Endothelial cell of umbilical vein (primary cell): ENCODE results near the gene PGS1. TPM values are rescaled to one million over a fixed set of nuclear protein-coding genes. Genes with fewer than 3 reads are reported as not detected.

ENCODE experiments used
- BruUV-seq: library from RNA; stranded (reverse); fragments of 400-500 nt; replicated peaks from 2 replicates; lab custom pipeline; 2021; lab: Mats Ljungman, UMichigan
- CTCF ChIA-PET: fragments of 300-600, 350-600 bp; sonication (Branson Sonifier 250); formaldehyde crosslinking; loops from one replicate; lab custom pipeline; 2021; ENCODE audit warnings: antibody characterized with exemption, inconsistent platforms; lab: Charles Lee
- POLR2A ChIA-PET: fragments of 300-600, 350-600 bp; sonication (Branson Sonifier 250); formaldehyde crosslinking; loops from one replicate; lab custom pipeline; 2021; ENCODE audit warnings: antibody characterized with exemption, inconsistent platforms; lab: Charles Lee
- DNase-seq: peaks from one replicate; pipeline ENCODE4 v3.0.0-alpha.2; 2011; ENCODE audit warnings: low read depth, low spot score
- FAIRE-seq: peaks from 2 replicates; lab custom pipeline; 2011; peaks lifted over from hg19 to GRCh38; lab: Jason Lieb, UNC
- H2AFZ ChIP-seq: 2 replicates; pipeline ENCODE4 v1.6.0; 2012; ENCODE audit warnings: low read depth, low read length, control low read depth, inconsistent platforms
- H3K27ac ChIP-seq: 2 replicates; pipeline ENCODE4 v1.5.1; 2011; ENCODE audit warnings: low read depth, mild to moderate bottlenecking, control low read depth, low read length, moderate library complexity; ENCODE audit not compliant: insufficient read depth
- H3K27me3 ChIP-seq, 2 experiments: 2 replicates each; pipeline versions ENCODE4 v1.6.0 to v1.6.1; 2011; ENCODE audit warnings: low read length in 2 of 2, mixed read lengths in 1 of 2; ENCODE audit not compliant: control insufficient read depth in 2 of 2, insufficient read depth in 2 of 2
- H3K36me3 ChIP-seq, 2 experiments: 2 replicates in 1 of 2; 3 replicates in 1 of 2; pipeline ENCODE4 v1.5.1; 2011; ENCODE audit warnings: low read length in 2 of 2, mild to moderate bottlenecking in 1 of 2, moderate library complexity in 1 of 2; ENCODE audit not compliant: control insufficient read depth in 2 of 2, insufficient read depth in 2 of 2; ENCODE audit errors: extremely low read depth in 1 of 2
- H3K4me1 ChIP-seq: 3 replicates; pipeline ENCODE4 v1.5.1; 2011; ENCODE audit warnings: mild to moderate bottlenecking, low read length; ENCODE audit not compliant: control insufficient read depth, insufficient read depth; ENCODE audit errors: extremely low read depth
- H3K4me2 ChIP-seq: 2 replicates; pipeline ENCODE4 v1.6.1; 2011; ENCODE audit warnings: low read length, control low read depth, mixed read lengths; ENCODE audit not compliant: insufficient read depth
- H3K4me3 ChIP-seq, 3 experiments: fragments of 200-600 bp in 1 of 3; sonication (generic), shearing (Covaris generic) in 1 of 3; replicated peaks in 1 of 3; 2 replicates each; pipeline ENCODE4 v1.5.1; 2011 to 2016; ENCODE audit warnings: control low read depth in 3 of 3, low read length in 3 of 3, mild to moderate bottlenecking in 2 of 3, inconsistent platforms in 1 of 3, low read depth in 1 of 3, moderate library complexity in 1 of 3; ENCODE audit not compliant: insufficient read depth in 1 of 3
- H3K79me2 ChIP-seq: 2 replicates; pipeline ENCODE4 v1.6.0; 2012; ENCODE audit warnings: low read length, inconsistent platforms; ENCODE audit not compliant: control insufficient read depth, insufficient read depth
- H3K9ac ChIP-seq: replicated peaks from 2 replicates; pipeline ENCODE3; 2011; ENCODE audit warnings: low read length, control low read depth; ENCODE audit not compliant: insufficient read depth; ENCODE audit errors: extremely low read depth
- H3K9me1 ChIP-seq: replicated peaks from 3 replicates; pipeline ENCODE4 v1.6.0; 2011; ENCODE audit warnings: mild to moderate bottlenecking, low read length; ENCODE audit not compliant: control insufficient read depth, insufficient read depth; ENCODE audit errors: extremely low read depth
- H3K9me3 ChIP-seq: replicated peaks from 2 replicates; pipeline ENCODE4 v1.5.1; 2012; ENCODE audit warnings: low read length, inconsistent platforms; ENCODE audit not compliant: control insufficient read depth, insufficient read depth
- H4K20me1 ChIP-seq: replicated peaks from 2 replicates; pipeline ENCODE3; 2011; ENCODE audit warnings: mild to moderate bottlenecking, low read length; ENCODE audit not compliant: control insufficient read depth, insufficient read depth; ENCODE audit errors: extremely low read depth
- CTCF ChIP-seq, 2 donors: IDR thresholded peaks; 1 replicate in 1 of 2; 2 replicates in 1 of 2; pipeline ENCODE4 v1.5.1; 2011; ENCODE audit warnings: low read length in 2 of 2, mild to moderate bottlenecking in 2 of 2, moderate library complexity in 2 of 2, control low read depth in 1 of 2, inconsistent platforms in 1 of 2, low read depth in 1 of 2; ENCODE audit not compliant: insufficient read depth in 1 of 2; ENCODE audit errors: extremely low read depth in 1 of 2
- EZH2 ChIP-seq: IDR thresholded peaks from 2 replicates; pipeline ENCODE4 v1.6.1; 2012; ENCODE audit warnings: borderline replicate concordance, low read depth, mild to moderate bottlenecking, moderate library complexity, low read length, inconsistent platforms; ENCODE audit not compliant: severe bottlenecking
- FOS ChIP-seq: IDR thresholded peaks from 2 replicates; pipeline ENCODE4 v1.6.1; 2011; ENCODE audit warnings: mild to moderate bottlenecking, low read length, moderate library complexity, borderline replicate concordance; ENCODE audit not compliant: insufficient read depth
- GATA2 ChIP-seq: IDR thresholded peaks from 2 replicates; pipeline ENCODE4 v1.7.0; 2011; ENCODE audit warnings: low read depth, mild to moderate bottlenecking, moderate library complexity, mixed read lengths, low read length; ENCODE audit not compliant: insufficient read length, insufficient read depth
- JUN ChIP-seq: IDR thresholded peaks from 2 replicates; pipeline ENCODE4 v1.6.1; 2011; ENCODE audit warnings: borderline replicate concordance, low read depth; ENCODE audit not compliant: insufficient read length, insufficient read depth
- MAX ChIP-seq: IDR thresholded peaks from 2 replicates; pipeline ENCODE4 v1.6.1; 2011; ENCODE audit not compliant: insufficient read depth, insufficient read length
- MYC ChIP-seq: IDR thresholded peaks from one replicate; pipeline ENCODE4 v1.6.1; 2011; ENCODE audit warnings: mild to moderate bottlenecking, low read depth, low read length
- POLR2A ChIP-seq: IDR thresholded peaks from 2 replicates; pipeline ENCODE4 v1.6.1; 2012; ENCODE audit warnings: low read depth, mild to moderate bottlenecking, control low read depth, low read length
- POLR2AphosphoS5 ChIP-seq: IDR thresholded peaks from 2 replicates; pipeline ENCODE4 v1.6.1; 2012; ENCODE audit warnings: low read depth, mild to moderate bottlenecking, control low read depth, low read length, moderate library complexity; ENCODE audit not compliant: insufficient read depth
- dilution Hi-C: fragments of 300-500 bp; cut with MboI; formaldehyde crosslinking; loops from one replicate; pipeline ENCODE4 v1.15.0; 2019; ENCODE audit warnings: low sequenced_read_pairs; ENCODE audit not compliant: extremely low pct_ligation_motif_present
- intact Hi-C: fragments of 100-400 bp; cut with micrococcal nuclease; formaldehyde crosslinking; loops from one replicate; pipeline ENCODE4 v1.10.0; 2022
- polyA plus RNA-seq, 4 experiments: library from polyadenylated mRNA; depleted of rRNA in 3 of 4; stranded (reverse) in 3 of 4; unstranded in 1 of 4; fragments of >200 nt; gene quantifications; 2 replicates each; pipeline versions ENCODE4 v1.2.1 to v1.2.3, GENCODE V29; 2011 to 2012; ENCODE audit warnings: missing spikeins in 1 of 4
- total RNA-seq: library from RNA; stranded (reverse); gene quantifications from 2 replicates; pipeline ENCODE4 v1.2.3, GENCODE V29; 2021

Gene PGS1
- total and polyA plus RNA-seq, 2 donors (not counting 3 experiments of a cell fraction or from before 2014, with no cell fraction given), result 50.8 to 66.0 TPM

DNA sequence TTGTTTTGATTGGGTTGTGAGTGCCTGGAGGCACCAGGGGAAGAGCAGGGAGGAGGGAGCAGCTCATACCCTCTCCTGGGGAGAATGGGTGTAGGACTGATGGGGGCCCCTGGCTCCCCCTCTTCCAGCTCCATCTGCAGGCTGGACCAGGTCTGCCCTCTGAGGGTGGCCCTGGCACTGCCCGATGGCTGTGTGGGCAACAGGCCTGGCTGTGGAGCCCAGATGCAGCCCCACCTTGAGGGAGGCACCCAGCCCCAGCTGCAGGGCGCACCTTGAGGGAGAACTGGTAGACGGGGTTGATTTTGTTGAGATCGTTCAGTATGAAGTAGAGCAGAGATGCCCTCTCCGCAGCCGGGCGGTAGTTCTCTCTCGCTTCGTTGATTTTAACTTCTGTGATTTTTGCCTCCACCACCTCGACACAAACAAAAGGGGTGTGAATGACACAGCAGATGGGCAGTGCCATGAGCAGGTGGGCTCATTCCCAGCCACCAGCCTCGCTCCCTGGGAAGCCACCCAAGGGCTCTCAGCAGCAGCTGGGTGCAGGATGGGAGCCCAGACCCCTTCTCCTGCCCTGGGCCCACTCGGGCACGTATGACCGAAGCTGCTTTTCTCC, 71.6 kb downstream of the PGS1 start:
- ChIA-PET CTCF (no interaction called here), POLR2A (no interaction called here)
- FAIRE-seq, result no peak

More for the DNA sequence above, 71.6 kb downstream of the PGS1 start:
- no peak overlapping the region for H3K9ac ChIP-seq
- no peaks in the 10 kb centered on the region for H3K27me3 ChIP-seq
- no peaks in the 10 kb centered on the region for H4K20me1 ChIP-seq
- no peaks in the 10 kb centered on the region for H3K79me2 ChIP-seq
- H3K9me3 ChIP-seq, result no peaks in the 10 kb centered on the region
- no peaks in the 10 kb centered on the region for H3K9me1 ChIP-seq
- no peaks in the 10 kb centered on the region for H3K36me3 ChIP-seq
- TF ChIP-seq POLR2A (no peak), MAX (no peak), MYC (no peak), FOS (no peak), CTCF (IDR thresholded peaks at IDR 0.05; ENCODE audit: extremely low read depth in 1 of 2, insufficient read depth in 1 of 2, low read depth in 1 of 2, low read length in 2 of 2) (no peak), GATA2 (no peak), JUN (no peak), EZH2 (no peak), POLR2AphosphoS5 (no peak)
- no peak overlapping the region for H3K4me2 ChIP-seq
- H2AFZ ChIP-seq, result no peak overlapping the region
- no peaks in the 10 kb centered on the region for H3K4me1 ChIP-seq
- dilution Hi-C loops, result no loop called here
- no peak overlapping the region for H3K4me3 ChIP-seq
- BruUV-seq, result no TSS peak
- H3K27ac ChIP-seq, result no peak overlapping the region
- intact Hi-C loops, result no loop called here
- DNase-seq, result no peak
